ENCODE measurements around the gene LENG9. TPM values are rescaled to one million over a fixed set of nuclear protein-coding genes. Genes with fewer than 3 reads are reported as not detected.

LENG9 gene
- polyA plus RNA-seq, 2 of the 4 experiments (the other 2 are of a cell fraction) = 1.9 to 4.1 TPM

DNA sequence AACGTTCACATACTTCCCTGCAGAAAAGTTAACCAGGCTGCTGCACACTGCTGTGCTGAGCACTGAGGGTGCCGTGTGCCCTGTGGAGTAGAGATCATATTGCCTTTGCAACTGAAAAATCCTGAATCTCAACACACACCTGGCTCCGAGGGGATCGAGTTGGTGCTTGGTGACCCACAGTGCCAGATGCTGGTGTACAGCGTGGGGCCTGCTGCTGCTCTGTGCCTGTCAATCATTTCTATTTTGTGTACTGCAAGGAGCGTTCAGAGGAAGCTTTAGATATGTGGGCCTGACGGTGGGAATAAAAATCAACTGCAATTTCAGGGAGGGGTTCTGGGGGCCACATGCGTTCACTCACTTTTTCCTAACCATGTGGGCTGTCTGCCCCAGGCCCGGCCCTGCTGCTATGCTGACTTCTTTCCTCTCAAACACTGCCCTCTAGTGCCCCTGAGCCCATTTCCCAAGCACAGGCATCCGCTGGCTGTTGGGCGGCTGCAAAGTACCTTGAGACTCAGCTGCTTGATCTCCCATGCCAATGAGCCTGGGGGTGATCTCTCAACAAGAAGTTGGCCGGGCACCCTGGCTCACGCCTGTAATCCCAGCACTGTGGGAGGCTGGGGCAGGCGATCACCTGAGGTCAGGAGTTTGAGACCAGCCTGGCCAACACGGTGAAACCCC lies 24.3 kb downstream of the LENG9 start:
- Histone ChIP-seq H3K4me3 (no peak overlapping the region), H3K27ac (no peak overlapping the region), H3K9me3 (no peaks in the 10 kb centered on the region), H3K4me2 (no peak overlapping the region), H3K4me1 (no peaks in the 10 kb centered on the region)
- ATAC-seq (peak; percentile 89 to 95), FAIRE-seq (no peak), DNase-seq (ENCODE audit: low read depth in 1 of 2, low spot score in 1 of 2) (peak; percentile 64 to 69)
- 77% methylated on average over 12 of the region's 15 CpGs for WGBS (ENCODE audit: missing lambda C conversion rate)
- ChIA-PET CTCF (interaction anchor here (0.8 to 5.1 kb wide), 16 partner anchors 9 to 115 kb away, joined by 3 to 39 read pairs (median 4); partner anchors contain the start of genes LENG8 and LENG9), POLR2A (interaction anchor here (0.7 to 2.9 kb wide), 4 partner anchors 9 to 24 kb away, joined by 3 to 18 read pairs (median 4); partner anchors contain the start of genes LENG8 and LENG9)
- TF ChIP-seq TFCP2L1 (CRISPR knock-in tag; IDR thresholded peaks at IDR 0.05) = no peak
- 0 out of 3 replicates have a peak, but pooled peaks have one; percentile 10 for TF ChIP-seq SMC3 (IDR thresholded peaks at IDR 0.05)
- TF ChIP-seq MAFK (IDR thresholded peaks at IDR 0.05; ENCODE audit: partially characterized antibody) = no peak
- TF ChIP-seq CEBPB (IDR thresholded peaks at IDR 0.05) = 0 out of 4 replicates have a peak, but pooled peaks of 1 of the 2 experiments have one; percentile 10
- peak in 1 of 2 experiments; percentile 51; a peak in 2 of 5 replicates for TF ChIP-seq RAD21 (conservative IDR thresholded peaks at IDR 0.05 in 1 of 2, IDR thresholded peaks at IDR 0.05 in 1 of 2)
- TF ChIP-seq, protein P1, sequence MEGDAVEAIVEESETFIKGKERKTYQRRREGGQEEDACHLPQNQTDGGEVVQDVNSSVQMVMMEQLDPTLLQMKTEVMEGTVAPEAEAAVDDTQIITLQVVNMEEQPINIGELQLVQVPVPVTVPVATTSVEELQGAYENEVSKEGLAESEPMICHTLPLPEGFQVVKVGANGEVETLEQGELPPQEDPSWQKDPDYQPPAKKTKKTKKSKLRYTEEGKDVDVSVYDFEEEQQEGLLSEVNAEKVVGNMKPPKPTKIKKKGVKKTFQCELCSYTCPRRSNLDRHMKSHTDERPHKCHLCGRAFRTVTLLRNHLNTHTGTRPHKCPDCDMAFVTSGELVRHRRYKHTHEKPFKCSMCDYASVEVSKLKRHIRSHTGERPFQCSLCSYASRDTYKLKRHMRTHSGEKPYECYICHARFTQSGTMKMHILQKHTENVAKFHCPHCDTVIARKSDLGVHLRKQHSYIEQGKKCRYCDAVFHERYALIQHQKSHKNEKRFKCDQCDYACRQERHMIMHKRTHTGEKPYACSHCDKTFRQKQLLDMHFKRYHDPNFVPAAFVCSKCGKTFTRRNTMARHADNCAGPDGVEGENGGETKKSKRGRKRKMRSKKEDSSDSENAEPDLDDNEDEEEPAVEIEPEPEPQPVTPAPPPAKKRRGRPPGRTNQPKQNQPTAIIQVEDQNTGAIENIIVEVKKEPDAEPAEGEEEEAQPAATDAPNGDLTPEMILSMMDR (IDR thresholded peaks at IDR 0.05) = peak; percentile 51

DNA sequence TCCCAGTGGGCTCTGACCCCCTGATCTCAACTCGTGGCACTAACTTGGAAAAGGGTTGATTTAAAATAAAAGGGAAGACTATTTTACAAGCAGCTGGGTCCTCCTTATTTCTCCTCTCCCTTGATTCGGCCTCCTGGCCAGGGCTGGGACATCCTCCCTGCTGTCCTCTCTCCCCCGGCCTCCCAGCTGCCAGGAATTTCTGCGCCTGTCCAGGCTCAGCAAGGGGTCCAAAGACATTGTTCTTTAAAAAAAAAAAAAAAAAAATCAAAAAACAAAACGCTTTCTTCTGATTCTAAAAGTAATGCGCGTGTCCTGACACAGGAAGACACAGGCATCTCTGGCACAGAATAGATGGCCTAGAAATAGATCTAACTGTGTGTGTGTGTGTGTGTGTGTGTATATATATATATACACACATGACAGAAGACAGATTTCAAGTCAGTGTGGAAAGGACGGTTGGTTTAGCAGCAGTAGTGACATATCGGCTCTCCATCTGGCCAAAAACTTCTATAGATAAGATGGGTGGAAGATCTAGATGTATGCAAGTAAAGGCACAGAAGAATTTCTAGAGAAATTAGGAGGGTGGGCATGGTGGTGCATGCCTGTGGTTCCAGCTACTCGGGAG lies 26.8 kb downstream of the LENG9 start:
- no peak overlapping the region for H3K4me3 ChIP-seq
- ChIA-PET POLR2A (interaction anchor here (1.0 kb wide), 1 partner anchor 12 kb away, joined by 4 read pairs; the partner anchor contains the start of gene LENG8), CTCF (interaction anchor here (0.7 to 5.1 kb wide), 6 partner anchors 7 to 46 kb away, joined by 3 to 39 read pairs (median 14); partner anchors contain the start of gene LENG8)
- no peak for ATAC-seq
- no peak for TF ChIP-seq RCOR1 (IDR thresholded peaks at IDR 0.05; ENCODE audit: low read depth, low read length)
- TF ChIP-seq MAFK (IDR thresholded peaks at IDR 0.05; ENCODE audit: partially characterized antibody) = no peak
- TF ChIP-seq HOXA7 (CRISPR knock-in tag; IDR thresholded peaks at IDR 0.05) = no peak
- no peak for TF ChIP-seq NR3C1 (IDR thresholded peaks at IDR 0.05)
- no peak for TF ChIP-seq HEYL (CRISPR knock-in tag; IDR thresholded peaks at IDR 0.05)
- TF ChIP-seq, protein P2, sequence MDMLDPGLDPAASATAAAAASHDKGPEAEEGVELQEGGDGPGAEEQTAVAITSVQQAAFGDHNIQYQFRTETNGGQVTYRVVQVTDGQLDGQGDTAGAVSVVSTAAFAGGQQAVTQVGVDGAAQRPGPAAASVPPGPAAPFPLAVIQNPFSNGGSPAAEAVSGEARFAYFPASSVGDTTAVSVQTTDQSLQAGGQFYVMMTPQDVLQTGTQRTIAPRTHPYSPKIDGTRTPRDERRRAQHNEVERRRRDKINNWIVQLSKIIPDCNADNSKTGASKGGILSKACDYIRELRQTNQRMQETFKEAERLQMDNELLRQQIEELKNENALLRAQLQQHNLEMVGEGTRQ (IDR thresholded peaks at IDR 0.05) = no peak
- TF ChIP-seq PHF8 (IDR thresholded peaks at IDR 0.05; ENCODE audit: borderline replicate concordance, low read depth) = no peak
- no peak for TF ChIP-seq MYC (IDR thresholded peaks at IDR 0.05; ENCODE audit: borderline replicate concordance, low read length)
- no peak for TF ChIP-seq RNF2 (IDR thresholded peaks at IDR 0.05; ENCODE audit: borderline replicate concordance, low read depth)
- no peak for TF ChIP-seq FOXS1 (CRISPR knock-in tag; IDR thresholded peaks at IDR 0.05)
- no peak for TF ChIP-seq KDM5A (IDR thresholded peaks at IDR 0.05)
- no peak for TF ChIP-seq ZNF302 (CRISPR knock-in tag; IDR thresholded peaks at IDR 0.05)
- TF ChIP-seq JUN (IDR thresholded peaks at IDR 0.05) = no peak
- TF ChIP-seq CHD4 (IDR thresholded peaks at IDR 0.05; ENCODE audit: borderline replicate concordance) = no peak
- TF ChIP-seq CHD2 (IDR thresholded peaks at IDR 0.05; ENCODE audit: low read length, partially characterized antibody) = no peak
- no peak for TF ChIP-seq MAZ (IDR thresholded peaks at IDR 0.05; ENCODE audit: borderline replicate concordance, low read depth, low read length)
- no peak for TF ChIP-seq JUNB (IDR thresholded peaks at IDR 0.05)
- no peak for TF ChIP-seq HOXB13 (CRISPR knock-in tag; IDR thresholded peaks at IDR 0.05; ENCODE audit: low read depth)
- H3K27ac ChIP-seq = no peak overlapping the region
- H3K9me3 ChIP-seq = no peaks in the 10 kb centered on the region
- H3K4me2 ChIP-seq = no peak overlapping the region
- 92% methylated on average over 10 of the region's 10 CpGs for WGBS (ENCODE audit: missing lambda C conversion rate)
- peaks cover 7% of the 10 kb centered on the region for H3K4me1 ChIP-seq
- DNase-seq (ENCODE audit: low read depth in 1 of 2, low spot score in 1 of 2) = no peak
- no peak for FAIRE-seq
